ENCODE measurements around the gene KCNJ6.

Gene KCNJ6

DNA sequence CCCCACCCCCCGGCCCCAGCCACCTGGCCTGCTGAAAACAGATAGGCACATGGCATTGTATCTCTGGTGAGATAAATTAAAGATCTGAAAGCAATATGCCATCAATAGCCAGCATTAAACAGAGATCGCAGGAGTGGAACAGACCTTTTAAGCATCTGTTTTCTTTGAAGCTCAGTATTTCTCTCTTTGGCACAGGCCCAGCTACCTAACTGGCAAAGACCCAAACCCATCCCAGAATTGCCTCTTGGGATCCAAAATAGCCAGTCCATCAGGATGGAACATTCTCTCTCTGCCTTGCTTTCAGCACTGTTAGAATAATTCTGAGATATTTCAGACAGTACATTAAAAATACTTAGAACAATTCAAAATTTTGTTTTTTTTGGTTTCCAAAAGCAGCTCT, 46.0 kb downstream of the KCNJ6 start:
- H3K4me3 ChIP-seq (ENCODE audit: low read length): no peak overlapping the region
- no peak for DNase-seq (ENCODE audit: low read depth, low spot score)

GRCh38 chr21:37869661-37870060, 46.6 kb downstream of the KCNJ6 start:
- DNase-seq (ENCODE audit: low read depth, low spot score): no peak

DNA sequence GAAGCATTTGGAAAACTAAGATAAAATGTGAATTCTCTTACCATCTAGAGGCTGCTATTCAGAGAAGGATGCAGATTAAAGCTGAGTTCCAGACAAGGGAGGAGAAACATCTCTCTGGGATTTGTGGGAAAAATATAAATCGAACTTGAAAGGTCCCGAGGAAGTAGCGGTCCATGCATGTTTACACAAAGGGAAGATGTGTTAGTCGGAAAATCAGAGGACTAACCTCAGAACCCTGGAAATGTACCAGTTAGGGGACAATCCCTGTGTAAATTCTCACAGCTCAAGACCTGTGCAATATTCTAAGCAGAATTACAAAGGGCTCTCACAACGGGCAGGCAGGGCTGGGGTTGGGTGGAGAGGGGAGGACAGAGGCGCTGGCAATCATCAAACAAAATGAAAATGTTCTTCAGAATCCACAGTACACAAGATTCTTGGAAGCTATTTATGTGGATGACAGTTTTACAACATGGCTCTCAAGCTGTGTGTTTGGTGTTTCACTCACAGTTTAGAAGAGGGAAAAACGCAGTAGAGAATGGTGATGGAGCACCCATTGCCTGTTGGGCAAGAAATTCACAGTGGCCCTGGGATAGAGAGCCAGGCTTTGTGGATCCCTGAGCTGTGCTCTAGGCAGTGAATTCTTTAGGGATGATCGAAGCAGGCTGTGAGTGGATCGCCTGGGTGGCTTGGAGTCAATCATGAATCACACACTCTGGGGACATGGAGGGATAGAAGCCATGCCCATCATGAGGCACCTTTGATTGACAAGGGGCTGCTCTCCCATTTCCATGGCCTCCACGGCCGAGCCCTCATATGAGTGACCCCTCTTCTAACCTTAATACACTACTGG, 47.6 kb downstream of the KCNJ6 start:
- no peak overlapping the region for H3K4me3 ChIP-seq (ENCODE audit: low read length)
- DNase-seq (ENCODE audit: low read depth, low spot score): no peak

More at GRCh38 chr21:37869661-37870060, 46.6 kb downstream of the KCNJ6 start:
- H3K4me3 ChIP-seq (ENCODE audit: low read length): no peak overlapping the region

GRCh38 chr21:37866027-37866426, 50.2 kb downstream of the KCNJ6 start:
- no peak for DNase-seq (ENCODE audit: low read depth, low spot score)
- H3K4me3 ChIP-seq (ENCODE audit: low read length): no peak overlapping the region

DNA sequence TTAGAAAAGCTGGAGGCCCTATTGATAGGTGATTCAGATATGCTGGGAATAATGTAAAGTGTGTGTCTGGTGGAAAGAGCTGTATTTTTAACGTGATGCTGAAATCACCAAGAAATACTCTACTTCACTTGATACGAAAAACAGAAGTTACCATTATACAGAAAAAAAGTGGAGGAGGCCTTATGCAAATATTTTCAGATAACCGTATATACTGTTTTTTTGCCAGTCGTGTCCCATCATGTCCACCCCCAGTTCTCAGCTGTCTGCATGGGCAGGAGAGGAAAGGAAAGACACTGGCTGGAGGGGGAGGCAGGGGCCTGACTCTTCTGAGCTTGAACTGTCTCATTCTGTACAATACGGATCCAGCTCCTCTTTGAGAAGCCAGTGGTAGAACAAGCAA, 51.1 kb downstream of the KCNJ6 start:
- no peak for DNase-seq (ENCODE audit: low read depth, low spot score)

DNA sequence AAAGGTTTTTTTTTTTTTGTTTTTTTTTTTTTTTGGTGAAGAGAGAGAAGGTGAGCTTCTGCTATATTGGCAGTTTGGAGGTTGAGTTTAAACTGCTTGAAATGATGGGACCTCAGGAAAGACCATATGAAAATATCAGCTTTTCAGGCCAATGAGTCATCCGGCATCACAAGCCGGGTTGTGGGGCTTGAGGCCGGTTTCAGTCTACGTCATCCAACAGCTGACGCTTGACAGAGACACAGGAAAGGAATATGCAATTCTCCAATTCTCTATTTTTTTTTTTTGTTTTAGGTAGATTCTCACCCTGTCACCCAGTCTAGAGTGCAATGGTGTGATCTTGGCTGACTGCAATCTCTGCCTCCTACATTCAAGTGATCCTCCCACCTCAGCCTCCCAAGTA, 52.4 kb downstream of the KCNJ6 start:
- DNase-seq (ENCODE audit: low read depth, low spot score): no peak
- H3K4me3 ChIP-seq (ENCODE audit: low read length): no peak overlapping the region

More for the DNA sequence above, 51.1 kb downstream of the KCNJ6 start:
- no peak overlapping the region for H3K4me3 ChIP-seq (ENCODE audit: low read length)

DNA sequence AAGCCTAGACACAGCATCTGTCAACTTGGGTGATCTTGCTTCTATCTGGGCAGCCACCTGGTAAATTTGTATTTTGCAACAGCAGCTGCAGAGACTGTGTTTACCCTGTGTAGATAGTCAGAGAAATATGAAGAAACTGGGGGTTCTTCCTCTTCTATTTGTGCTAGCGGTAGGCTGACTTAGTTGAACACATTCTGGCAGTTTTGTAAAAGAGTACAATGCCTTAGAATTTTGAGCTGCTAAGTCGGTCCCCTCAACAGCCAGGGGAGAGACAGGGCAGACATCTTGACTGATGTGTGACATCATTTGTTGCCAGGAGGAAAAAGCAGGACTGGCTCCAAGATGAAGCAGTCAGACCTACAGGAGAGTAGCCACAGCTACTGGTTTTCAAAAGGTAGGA, 53.7 kb downstream of the KCNJ6 start:
- H3K4me3 ChIP-seq (ENCODE audit: low read length): no peak overlapping the region
- DNase-seq (ENCODE audit: low read depth, low spot score): peak; percentile 22

GRCh38 chr21:37861561-37861960, 54.7 kb downstream of the KCNJ6 start:
- no peak overlapping the region for H3K4me3 ChIP-seq (ENCODE audit: low read length)
- no peak for DNase-seq (ENCODE audit: low read depth, low spot score)

DNA sequence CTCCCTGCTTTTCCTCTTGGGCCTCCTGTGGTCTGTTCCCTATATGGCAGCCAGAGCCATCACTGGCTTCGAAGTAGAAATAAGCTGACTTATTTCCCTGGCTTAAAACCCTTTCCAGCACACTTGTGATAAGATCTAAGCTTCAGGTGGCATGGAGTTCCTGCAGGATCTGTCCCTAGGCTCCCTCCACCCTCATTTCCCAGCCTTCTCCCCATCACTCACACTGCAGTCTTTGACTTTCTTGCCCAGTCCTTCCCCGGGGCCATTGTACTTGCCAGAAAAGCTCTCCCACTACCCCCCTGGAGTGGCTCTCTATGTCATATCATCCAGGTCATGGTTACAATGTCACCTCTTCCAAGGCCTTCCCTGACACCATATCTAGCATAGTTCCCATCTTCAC, 55.8 kb downstream of the KCNJ6 start:
- H3K4me3 ChIP-seq (ENCODE audit: low read length): no peak overlapping the region
- no peak for DNase-seq (ENCODE audit: low read depth, low spot score)

- no peak overlapping the region for H3K4me3 ChIP-seq (ENCODE audit: low read length)
- DNase-seq (ENCODE audit: low read depth, low spot score): no peak
Measured at GRCh38 chr21:37855647-37856625, 60.3 kb downstream of the KCNJ6 start.

DNA sequence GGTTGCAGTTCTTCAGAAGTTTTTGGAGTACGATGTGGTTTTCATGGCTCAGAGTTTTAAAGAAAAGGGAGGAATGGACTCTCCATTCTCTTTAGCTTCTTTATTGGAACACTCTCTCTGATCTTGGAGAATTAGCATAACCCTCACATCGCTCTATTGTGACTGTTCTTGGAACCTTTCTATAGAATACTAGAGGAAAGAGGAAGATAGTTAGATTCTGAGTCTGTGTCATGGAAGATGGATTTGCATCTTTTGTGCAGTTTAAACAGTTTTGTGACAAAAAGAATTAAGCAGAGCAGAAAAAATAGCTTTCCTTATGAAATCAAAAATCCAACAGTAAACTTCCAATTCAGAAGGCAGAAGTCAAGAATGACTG, 61.0 kb downstream of the KCNJ6 start:
- no peak overlapping the region for H3K4me3 ChIP-seq (ENCODE audit: low read length)

DNA sequence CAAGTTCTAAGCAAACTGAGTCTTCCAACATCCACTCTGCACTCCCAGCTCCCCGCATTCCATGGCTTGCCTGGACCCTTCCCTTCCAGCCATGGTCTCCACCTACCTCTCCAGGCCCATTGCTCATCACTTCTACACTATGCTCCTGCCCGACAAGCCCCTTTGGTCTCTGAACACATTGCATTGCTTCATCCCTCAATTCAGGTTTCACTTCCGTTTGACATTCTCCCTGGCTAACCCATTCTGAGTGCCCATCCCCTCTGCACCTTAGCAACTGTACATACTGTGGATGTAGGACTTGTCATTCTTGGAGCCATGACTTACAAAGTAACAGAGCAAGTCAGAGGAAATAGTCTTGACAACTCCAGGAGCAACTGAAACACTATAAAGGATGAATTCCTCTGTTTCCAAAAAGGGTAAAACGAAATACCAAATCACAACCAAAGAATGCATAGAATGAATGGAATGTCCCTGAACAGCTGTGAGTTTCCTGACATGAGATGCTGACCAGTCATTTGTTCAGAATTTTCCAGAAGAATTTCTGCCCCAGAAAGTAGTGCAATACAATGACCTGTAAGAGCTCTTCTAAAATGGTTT, 66.7 kb downstream of the KCNJ6 start:
- H3K4me3 ChIP-seq (ENCODE audit: low read length): no peak overlapping the region
- no peak for DNase-seq (ENCODE audit: low read depth, low spot score)

More for the DNA sequence above, 61.0 kb downstream of the KCNJ6 start:
- DNase-seq (ENCODE audit: low read depth, low spot score): no peak

DNA sequence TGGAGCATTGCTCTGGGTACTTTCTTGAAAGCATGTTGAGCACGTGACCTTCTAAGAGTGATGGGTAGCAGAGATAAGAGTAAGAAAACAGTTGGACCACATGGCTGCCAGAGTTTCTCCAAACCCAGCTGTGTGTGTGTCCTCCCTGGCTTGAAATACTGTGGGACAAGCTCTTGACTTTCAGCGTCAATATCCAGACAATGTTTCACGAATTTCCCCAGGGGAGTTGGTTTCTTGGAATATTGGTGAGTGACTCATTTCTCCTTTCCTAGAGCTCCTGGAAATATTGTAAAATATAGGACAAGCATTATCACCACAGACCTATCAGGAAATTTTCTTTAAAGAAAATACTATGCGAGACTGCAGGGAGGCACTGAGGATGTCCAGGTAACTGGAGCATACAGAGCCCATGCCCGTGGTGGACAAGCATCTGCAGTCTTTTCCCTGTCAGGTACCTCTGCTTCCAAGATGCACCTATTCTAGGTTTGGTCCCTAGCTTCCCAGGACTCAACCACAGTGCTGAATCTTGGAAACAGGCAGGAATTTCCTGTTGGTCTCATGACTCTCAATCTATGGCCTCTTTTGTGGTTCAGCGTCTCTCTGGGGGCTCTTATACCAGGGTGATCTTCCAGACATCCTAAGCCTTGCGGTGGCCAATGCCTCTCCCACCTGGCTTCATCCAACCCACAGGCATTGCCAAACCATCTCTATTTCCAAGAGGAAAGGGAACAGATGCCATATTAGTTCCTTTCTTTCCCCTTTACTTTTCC, 67.4 kb downstream of the KCNJ6 start:
- no peak overlapping the region for H3K4me3 ChIP-seq (ENCODE audit: low read length)
- DNase-seq (ENCODE audit: low read depth, low spot score): no peak

DNA sequence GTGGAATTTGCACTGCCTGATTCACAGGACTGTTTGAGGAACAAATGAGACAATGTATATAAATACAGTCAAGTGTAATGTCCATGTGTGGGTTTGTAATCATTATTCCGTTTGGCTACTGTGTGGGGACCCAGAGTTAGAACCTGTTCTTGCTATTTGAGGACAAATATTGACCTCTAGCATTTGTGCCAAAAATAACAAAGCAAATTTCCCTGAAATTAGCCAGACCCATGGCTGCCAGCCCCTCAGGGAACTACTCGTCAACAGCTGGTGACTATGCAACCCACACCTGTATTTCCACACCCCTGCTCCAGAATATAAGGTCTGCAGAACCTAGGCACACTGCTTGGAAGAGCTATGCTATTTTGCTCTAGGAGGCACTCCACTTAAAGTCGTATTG, 70.7 kb downstream of the KCNJ6 start:
- no peak overlapping the region for H3K4me3 ChIP-seq (ENCODE audit: low read length)
- no peak for DNase-seq (ENCODE audit: low read depth, low spot score)

GRCh38 chr21:37843191-37843590, 73.1 kb downstream of the KCNJ6 start:
- no peak for DNase-seq (ENCODE audit: low read depth, low spot score)
- no peak overlapping the region for H3K4me3 ChIP-seq (ENCODE audit: low read length)

GRCh38 chr21:37842163-37842919, 73.9 kb downstream of the KCNJ6 start:
- no peak for DNase-seq (ENCODE audit: low read depth, low spot score)
- H3K4me3 ChIP-seq (ENCODE audit: low read length): no peak overlapping the region

- no peak for DNase-seq (ENCODE audit: low read depth, low spot score)
Measured at GRCh38 chr21:37837381-37837780, 78.9 kb downstream of the KCNJ6 start.

GRCh38 chr21:37835481-37835880, 80.8 kb downstream of the KCNJ6 start:
- H3K4me3 ChIP-seq (ENCODE audit: low read length): no peak overlapping the region
- DNase-seq (ENCODE audit: low read depth, low spot score): no peak

More at GRCh38 chr21:37837381-37837780, 78.9 kb downstream of the KCNJ6 start:
- H3K4me3 ChIP-seq (ENCODE audit: low read length): no peak overlapping the region

All from Jurkat, Clone E6-1 (cell line).